ENCODE measurements around the gene HSPB9.

DNA sequence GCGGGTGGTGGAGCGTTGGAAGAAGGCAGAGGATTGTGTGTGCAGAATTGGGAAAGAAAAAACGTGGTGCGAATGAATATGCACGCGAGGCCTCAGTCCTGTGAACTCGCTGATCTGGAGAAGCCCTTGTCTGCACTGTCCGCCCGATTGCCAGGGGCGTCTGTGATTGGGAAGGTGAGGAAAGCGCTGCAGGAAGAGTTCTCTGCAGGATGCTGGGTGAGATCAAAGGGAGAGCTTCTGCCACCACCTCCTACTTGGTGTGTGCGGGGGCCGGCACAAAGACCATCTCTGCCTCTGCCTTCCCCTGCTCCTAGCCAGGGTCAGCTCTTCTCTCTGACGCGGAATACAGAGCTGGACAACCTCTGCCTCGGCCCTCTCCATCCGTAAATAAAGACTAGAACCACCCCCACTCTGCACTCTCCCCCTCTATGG, 33.0 kb downstream of the HSPB9 start:
- TF ChIP-seq, protein P1, sequence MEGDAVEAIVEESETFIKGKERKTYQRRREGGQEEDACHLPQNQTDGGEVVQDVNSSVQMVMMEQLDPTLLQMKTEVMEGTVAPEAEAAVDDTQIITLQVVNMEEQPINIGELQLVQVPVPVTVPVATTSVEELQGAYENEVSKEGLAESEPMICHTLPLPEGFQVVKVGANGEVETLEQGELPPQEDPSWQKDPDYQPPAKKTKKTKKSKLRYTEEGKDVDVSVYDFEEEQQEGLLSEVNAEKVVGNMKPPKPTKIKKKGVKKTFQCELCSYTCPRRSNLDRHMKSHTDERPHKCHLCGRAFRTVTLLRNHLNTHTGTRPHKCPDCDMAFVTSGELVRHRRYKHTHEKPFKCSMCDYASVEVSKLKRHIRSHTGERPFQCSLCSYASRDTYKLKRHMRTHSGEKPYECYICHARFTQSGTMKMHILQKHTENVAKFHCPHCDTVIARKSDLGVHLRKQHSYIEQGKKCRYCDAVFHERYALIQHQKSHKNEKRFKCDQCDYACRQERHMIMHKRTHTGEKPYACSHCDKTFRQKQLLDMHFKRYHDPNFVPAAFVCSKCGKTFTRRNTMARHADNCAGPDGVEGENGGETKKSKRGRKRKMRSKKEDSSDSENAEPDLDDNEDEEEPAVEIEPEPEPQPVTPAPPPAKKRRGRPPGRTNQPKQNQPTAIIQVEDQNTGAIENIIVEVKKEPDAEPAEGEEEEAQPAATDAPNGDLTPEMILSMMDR (conservative IDR thresholded peaks at IDR 0.05), result no peak
- TF ChIP-seq EZH2 (IDR thresholded peaks at IDR 0.05; ENCODE audit: low read depth), result no peak

Data from PC-9 (cell line).